ENCODE results near the gene RBKS. TPM values are rescaled to one million over a fixed set of nuclear protein-coding genes. Genes with fewer than 3 reads are reported as not detected.
"Not testable (repeated sequence)": the region's sequence is repeated elsewhere in the genome, so short reads cannot be mapped to it uniquely, and the experiment has no call there.

The RBKS gene
- total RNA-seq, 1 donor from 2014 or later, result 1.8 TPM

DNA sequence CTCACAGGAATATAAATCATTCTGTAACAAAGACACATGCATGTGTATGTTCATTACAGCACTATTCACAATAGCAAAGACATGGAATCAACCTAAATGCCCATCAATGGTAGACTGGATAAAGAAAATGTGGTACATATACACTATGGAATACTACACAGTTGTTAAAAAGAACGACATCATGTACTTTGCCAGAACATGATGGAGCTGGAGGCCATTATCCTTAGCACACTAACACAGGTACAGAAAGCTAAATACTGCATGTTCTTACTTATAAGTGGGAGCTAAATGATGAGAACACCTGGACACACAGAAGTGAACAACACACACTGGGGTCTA is 7.6 kb downstream of the RBKS start:
- H3K4me3 Mint-ChIP-seq (ENCODE audit: low read depth); DNase-seq (ENCODE audit: low spot score); H3K27me3 Mint-ChIP-seq (ENCODE audit: low read depth); intact Hi-C loops (cut with micrococcal nuclease); H3K36me3 Mint-ChIP-seq (ENCODE audit: low read depth); H3K4me1 Mint-ChIP-seq (ENCODE audit: low read depth); H3K27ac Mint-ChIP-seq: not testable (repeated sequence)
- H3K9me3 Mint-ChIP-seq, result peaks cover 29% of the 10 kb centered on the region

- H3K27ac Mint-ChIP-seq; H3K4me3 Mint-ChIP-seq (ENCODE audit: low read depth); DNase-seq (ENCODE audit: low spot score); H3K36me3 Mint-ChIP-seq (ENCODE audit: low read depth); intact Hi-C loops (cut with micrococcal nuclease); H3K27me3 Mint-ChIP-seq (ENCODE audit: low read depth); H3K4me1 Mint-ChIP-seq (ENCODE audit: low read depth): not testable (repeated sequence)
- H3K9me3 Mint-ChIP-seq, result peaks cover 34% of the 10 kb centered on the region
Measured at GRCh38 chr2:27881815-27882583, 8.2 kb downstream of the RBKS start.

- intact Hi-C loops (cut with micrococcal nuclease), result no loop called here
- Mint-ChIP-seq H3K4me3 (ENCODE audit: low read depth) (no peak overlapping the region), H3K27me3 (ENCODE audit: low read depth) (no peaks in the 10 kb centered on the region), H3K4me1 (ENCODE audit: low read depth) (no peaks in the 10 kb centered on the region), H3K36me3 (ENCODE audit: low read depth) (peaks cover 13% of the 10 kb centered on the region), H3K27ac (no peak overlapping the region), H3K9me3 (peaks cover 46% of the 10 kb centered on the region)
- no peak for DNase-seq (ENCODE audit: low spot score)
Measured at GRCh38 chr2:27878825-27879224, 11.4 kb downstream of the RBKS start.

DNA sequence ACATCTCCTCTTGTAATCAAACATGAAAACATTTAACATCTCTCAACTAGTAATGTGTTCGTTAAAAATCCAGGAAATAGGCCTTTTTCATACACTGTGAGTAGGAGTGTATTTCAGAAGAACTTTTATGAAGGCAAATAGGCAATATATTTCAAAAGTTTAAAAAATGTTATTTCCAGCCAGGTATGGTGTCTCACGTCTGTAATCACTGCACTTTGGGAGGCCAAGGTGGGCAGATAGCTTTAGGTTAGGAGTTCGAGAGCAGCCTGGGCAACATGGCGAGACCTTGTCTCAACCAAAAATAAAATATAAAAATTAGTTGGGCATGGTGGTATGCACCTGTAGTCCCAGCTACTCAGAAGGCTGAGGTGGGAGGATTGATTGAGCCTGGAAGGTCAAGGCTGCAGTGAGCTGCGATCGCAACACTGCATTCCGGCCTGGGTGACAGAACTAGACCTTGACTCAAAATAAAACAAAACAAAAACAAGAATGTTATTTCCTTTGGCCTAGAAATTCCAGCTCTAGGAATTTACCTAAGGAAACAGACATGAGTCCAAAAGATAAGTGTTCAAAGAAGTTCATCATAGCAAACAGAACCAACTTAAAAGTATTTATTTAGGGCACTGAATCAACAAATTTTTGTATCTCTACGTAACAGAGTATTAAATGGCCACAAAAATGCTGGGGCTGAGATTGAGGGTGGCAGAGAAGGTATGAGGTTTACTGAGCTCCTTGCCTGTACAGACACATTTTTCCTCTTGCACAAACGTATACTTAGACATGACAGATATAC is 14.9 kb downstream of the RBKS start:
- no peak overlapping the region for H3K4me3 Mint-ChIP-seq (ENCODE audit: low read depth)

DNA sequence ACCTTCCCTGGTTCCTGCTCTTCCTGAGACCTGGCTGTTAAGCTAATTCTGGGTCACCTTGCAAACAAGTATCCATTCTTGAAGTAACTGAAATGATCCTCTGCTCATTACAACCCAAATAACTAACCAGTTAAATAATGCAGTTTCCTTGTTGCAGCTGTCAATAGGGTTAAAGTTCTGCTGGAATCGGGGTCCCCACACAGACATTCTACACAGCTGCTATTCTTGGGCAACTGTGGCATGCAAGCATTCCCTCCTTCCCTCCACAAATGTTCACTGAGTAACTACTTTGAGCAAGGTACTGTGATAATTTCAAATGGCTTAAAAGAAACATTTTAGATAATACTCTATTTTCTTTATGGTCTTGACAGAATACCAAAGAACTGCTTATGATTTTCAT is 17.1 kb downstream of the RBKS start:
- no peak overlapping the region for H3K4me3 Mint-ChIP-seq (ENCODE audit: low read depth)
- no peak for DNase-seq (ENCODE audit: low spot score)
- H3K27ac Mint-ChIP-seq, result no peak overlapping the region
- H3K27me3 Mint-ChIP-seq (ENCODE audit: low read depth), result no peaks in the 10 kb centered on the region
- peaks cover 18% of the 10 kb centered on the region for H3K9me3 Mint-ChIP-seq
- peaks cover 1% of the 10 kb centered on the region for H3K4me1 Mint-ChIP-seq (ENCODE audit: low read depth)
- H3K36me3 Mint-ChIP-seq (ENCODE audit: low read depth), result peaks cover 3% of the 10 kb centered on the region
- intact Hi-C loops (cut with micrococcal nuclease), result no loop called here

More for the DNA sequence above, 14.9 kb downstream of the RBKS start:
- no peak for DNase-seq (ENCODE audit: low spot score)
- no peaks in the 10 kb centered on the region for H3K27me3 Mint-ChIP-seq (ENCODE audit: low read depth)
- no peaks in the 10 kb centered on the region for H3K4me1 Mint-ChIP-seq (ENCODE audit: low read depth)
- intact Hi-C loops (cut with micrococcal nuclease), result no loop called here
- no peak overlapping the region for H3K27ac Mint-ChIP-seq
- peaks cover 8% of the 10 kb centered on the region for H3K36me3 Mint-ChIP-seq (ENCODE audit: low read depth)
- peaks cover 34% of the 10 kb centered on the region for H3K9me3 Mint-ChIP-seq

GRCh38 chr2:27871802-27872201 is 18.4 kb downstream of the RBKS start:
- H3K9me3 Mint-ChIP-seq, result peaks cover 10% of the 10 kb centered on the region
- no peak overlapping the region for H3K4me3 Mint-ChIP-seq (ENCODE audit: low read depth)
- H3K27ac Mint-ChIP-seq, result no peak overlapping the region
- peaks cover 1% of the 10 kb centered on the region for H3K4me1 Mint-ChIP-seq (ENCODE audit: low read depth)
- no peak for DNase-seq (ENCODE audit: low spot score)
- H3K36me3 Mint-ChIP-seq (ENCODE audit: low read depth), result peaks cover 3% of the 10 kb centered on the region
- H3K27me3 Mint-ChIP-seq (ENCODE audit: low read depth), result no peaks in the 10 kb centered on the region
- intact Hi-C loops (cut with micrococcal nuclease), result no loop called here

GRCh38 chr2:27870724-27871123 is 19.5 kb downstream of the RBKS start:
- Mint-ChIP-seq H3K36me3 (ENCODE audit: low read depth) (peaks cover 2% of the 10 kb centered on the region), H3K27ac (no peak overlapping the region), H3K4me3 (ENCODE audit: low read depth) (no peak overlapping the region), H3K27me3 (ENCODE audit: low read depth) (no peaks in the 10 kb centered on the region), H3K4me1 (ENCODE audit: low read depth) (peaks cover 1% of the 10 kb centered on the region), H3K9me3 (peaks cover 4% of the 10 kb centered on the region)
- DNase-seq (ENCODE audit: low spot score), result no peak
- intact Hi-C loops (cut with micrococcal nuclease), result no loop called here

DNA sequence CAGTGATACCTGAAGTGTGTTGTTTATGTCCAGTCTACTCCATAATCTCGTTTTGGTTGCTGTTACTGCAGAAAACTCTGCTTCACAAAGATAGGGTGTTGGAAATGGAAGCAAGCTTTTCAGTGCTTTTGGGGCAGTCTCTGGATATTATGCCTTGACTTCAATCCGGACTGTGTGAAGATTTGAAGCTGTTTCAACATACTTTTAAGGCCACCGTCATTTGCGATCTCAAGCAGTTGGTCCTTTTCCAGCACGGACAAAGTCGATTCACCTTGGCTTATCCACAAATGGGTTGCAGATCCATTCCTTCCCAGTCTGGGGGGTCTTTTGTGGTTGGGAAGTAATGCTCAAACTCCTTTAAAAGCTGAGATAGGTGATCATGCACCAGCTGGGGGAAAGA is 20.4 kb downstream of the RBKS start:
- H3K36me3 Mint-ChIP-seq (ENCODE audit: low read depth), result no peaks in the 10 kb centered on the region
- intact Hi-C loops (cut with micrococcal nuclease), result no loop called here
- no peak for DNase-seq (ENCODE audit: low spot score)
- H3K9me3 Mint-ChIP-seq, result no peaks in the 10 kb centered on the region
- no peaks in the 10 kb centered on the region for H3K27me3 Mint-ChIP-seq (ENCODE audit: low read depth)
- H3K4me3 Mint-ChIP-seq (ENCODE audit: low read depth), result no peak overlapping the region
- H3K4me1 Mint-ChIP-seq (ENCODE audit: low read depth), result peaks cover 1% of the 10 kb centered on the region
- H3K27ac Mint-ChIP-seq, result no peak overlapping the region

DNA sequence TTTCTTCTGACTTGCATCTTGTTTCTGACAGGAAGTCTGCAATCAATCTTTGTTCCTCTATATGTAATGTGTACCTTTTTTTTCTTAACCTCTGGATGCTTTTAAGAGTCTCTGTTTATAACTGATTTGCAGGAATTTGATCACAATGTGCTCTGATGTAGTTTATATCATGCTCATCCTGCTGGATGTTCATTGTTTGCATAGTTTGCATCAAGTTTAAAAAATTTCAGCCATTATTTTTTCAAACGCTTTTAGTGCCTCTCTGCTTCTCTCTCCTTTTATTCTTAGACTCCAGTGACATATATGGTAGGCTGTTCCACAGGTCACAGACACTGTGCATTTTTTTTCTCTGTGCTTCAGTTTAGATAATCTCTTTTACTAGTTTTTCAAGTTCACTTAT is 23.9 kb downstream of the RBKS start:
- H3K27ac Mint-ChIP-seq, result no peak overlapping the region
- no peak overlapping the region for H3K4me3 Mint-ChIP-seq (ENCODE audit: low read depth)
- H3K36me3 Mint-ChIP-seq (ENCODE audit: low read depth), result no peaks in the 10 kb centered on the region
- intact Hi-C loops (cut with micrococcal nuclease), result no loop called here
- no peaks in the 10 kb centered on the region for H3K27me3 Mint-ChIP-seq (ENCODE audit: low read depth)
- H3K9me3 Mint-ChIP-seq, result no peaks in the 10 kb centered on the region
- no peak for DNase-seq (ENCODE audit: low spot score)
- H3K4me1 Mint-ChIP-seq (ENCODE audit: low read depth), result peaks cover 1% of the 10 kb centered on the region

GRCh38 chr2:27863955-27864354 is 26.2 kb downstream of the RBKS start:
- H3K27me3 Mint-ChIP-seq (ENCODE audit: low read depth); H3K4me3 Mint-ChIP-seq (ENCODE audit: low read depth); intact Hi-C loops (cut with micrococcal nuclease); DNase-seq (ENCODE audit: low spot score); H3K9me3 Mint-ChIP-seq; H3K36me3 Mint-ChIP-seq (ENCODE audit: low read depth); H3K27ac Mint-ChIP-seq: not testable (repeated sequence)
- H3K4me1 Mint-ChIP-seq (ENCODE audit: low read depth), result peaks cover 10% of the 10 kb centered on the region

DNA sequence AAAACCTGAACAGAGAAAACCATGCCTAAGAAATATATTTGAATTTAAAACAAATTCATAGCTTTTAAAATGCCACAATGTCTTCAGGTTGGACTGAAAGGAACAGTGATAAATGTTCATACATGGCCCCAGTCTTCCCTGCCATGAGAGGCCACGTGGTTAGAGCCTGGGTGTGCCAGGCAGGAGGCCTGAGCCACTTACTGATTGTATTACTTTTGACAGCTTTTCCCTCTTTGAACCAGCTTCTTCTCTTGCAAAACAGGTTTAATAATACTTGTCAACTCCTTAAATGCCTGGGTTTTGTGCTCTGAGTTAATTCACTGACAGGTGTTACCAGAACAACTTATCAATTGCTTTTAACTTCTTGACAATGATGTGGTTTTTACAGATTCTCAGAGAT is 27.0 kb downstream of the RBKS start:
- Mint-ChIP-seq H3K4me3 (ENCODE audit: low read depth) (no peak overlapping the region), H3K27ac (no peak overlapping the region)
- intact Hi-C loops (cut with micrococcal nuclease), result no loop called here

DNA sequence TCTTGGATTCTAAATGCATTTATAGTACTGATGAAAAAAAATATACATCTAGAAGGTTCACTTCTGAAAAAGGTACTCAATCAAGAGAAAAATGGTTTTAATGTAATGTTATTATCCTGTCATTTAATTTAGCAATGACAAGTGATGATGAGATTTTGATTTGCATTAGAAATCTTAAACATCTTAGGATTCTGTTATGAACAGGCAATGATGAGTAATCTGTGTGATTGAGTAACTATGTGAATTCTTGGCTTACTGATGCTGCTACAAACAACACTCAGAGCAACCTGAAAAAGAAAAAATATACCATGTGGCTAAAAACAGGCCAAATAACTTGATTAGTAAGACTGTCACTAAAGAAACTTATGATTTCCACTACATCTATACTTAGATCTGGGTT is 30.1 kb downstream of the RBKS start:
- Mint-ChIP-seq H3K27me3 (ENCODE audit: low read depth) (no peaks in the 10 kb centered on the region), H3K36me3 (ENCODE audit: low read depth) (peaks cover 12% of the 10 kb centered on the region), H3K4me3 (ENCODE audit: low read depth) (no peak overlapping the region), H3K27ac (no peak overlapping the region), H3K9me3 (peaks cover 15% of the 10 kb centered on the region), H3K4me1 (ENCODE audit: low read depth) (peaks cover 25% of the 10 kb centered on the region)
- DNase-seq (ENCODE audit: low spot score), result no peak
- intact Hi-C loops (cut with micrococcal nuclease), result no loop called here

More for the DNA sequence above, 27.0 kb downstream of the RBKS start:
- peaks cover 2% of the 10 kb centered on the region for H3K9me3 Mint-ChIP-seq
- no peaks in the 10 kb centered on the region for H3K27me3 Mint-ChIP-seq (ENCODE audit: low read depth)
- H3K36me3 Mint-ChIP-seq (ENCODE audit: low read depth), result peaks cover under 1% of the 10 kb centered on the region
- no peak for DNase-seq (ENCODE audit: low spot score)
- peaks cover 13% of the 10 kb centered on the region for H3K4me1 Mint-ChIP-seq (ENCODE audit: low read depth)

- no peak for DNase-seq (ENCODE audit: low spot score)
- intact Hi-C loops (cut with micrococcal nuclease), result no loop called here
- Mint-ChIP-seq H3K9me3 (peaks cover 15% of the 10 kb centered on the region), H3K4me3 (ENCODE audit: low read depth) (no peak overlapping the region), H3K36me3 (ENCODE audit: low read depth) (peaks cover 12% of the 10 kb centered on the region), H3K27me3 (ENCODE audit: low read depth) (no peaks in the 10 kb centered on the region), H3K27ac (no peak overlapping the region), H3K4me1 (ENCODE audit: low read depth) (peaks cover 27% of the 10 kb centered on the region)
Measured at GRCh38 chr2:27857417-27858172, 32.6 kb downstream of the RBKS start.
